Fibroblast of skin of back (primary cell): Measurements from ENCODE around the gene UBE2D3.
"Not testable (repeated sequence)": the region's sequence is repeated elsewhere in the genome, so short reads cannot be mapped to it uniquely, and the experiment has no call there.

Experiments used
- DNase-seq: peaks from one replicate; pipeline ENCODE4 v3.0.0-alpha.2; 2013

Gene UBE2D3

GRCh38 chr4:102829803-102830202 lies 2.5 kb upstream of the UBE2D3 start:
- no peak for DNase-seq

- DNase-seq: peak; percentile 13
Observed at GRCh38 chr4:102828497-102828808, 1.1 kb upstream of the UBE2D3 start.

GRCh38 chr4:102827674-102828496 lies 534 bp upstream of the UBE2D3 start:
- DNase-seq: peak; percentile 100

DNA sequence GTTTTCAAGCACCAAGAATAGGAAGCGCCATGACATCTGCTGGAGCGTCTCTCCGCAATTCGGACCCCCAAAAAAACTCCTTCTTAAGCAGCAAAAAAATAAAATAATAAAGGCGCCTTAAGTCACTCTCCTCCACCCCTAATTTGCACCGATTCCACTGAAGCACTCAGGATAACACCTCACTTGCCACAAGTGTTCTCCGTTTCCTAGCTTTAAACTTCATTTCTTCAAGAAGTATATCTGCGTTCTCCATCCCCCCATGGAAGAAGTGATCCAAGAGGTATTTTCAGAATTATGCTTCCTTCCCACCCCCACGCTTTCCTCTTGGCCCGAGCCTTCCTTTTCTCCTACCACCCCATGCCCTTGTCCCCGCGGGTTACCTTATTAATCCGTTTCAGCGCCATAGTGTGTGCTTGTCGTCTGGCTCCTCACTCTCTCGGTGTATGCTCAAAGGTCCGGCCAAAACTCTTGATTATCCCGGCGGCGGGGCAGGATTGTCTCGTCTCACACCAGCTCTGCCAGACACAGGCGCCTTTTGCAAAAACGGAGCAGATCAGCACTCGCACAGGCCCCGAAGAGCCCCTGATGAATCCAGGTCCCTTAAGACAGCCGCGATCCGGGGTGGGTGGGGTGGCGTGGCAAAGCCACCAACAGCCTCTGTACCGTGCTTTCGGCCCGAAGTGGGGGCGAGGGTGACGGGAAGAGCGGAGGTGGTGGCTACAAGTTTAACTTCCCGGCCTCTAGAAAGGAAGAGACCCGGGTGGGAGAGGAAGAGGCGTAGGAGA lies 1.1 kb downstream of the UBE2D3 start:
- no peak for DNase-seq

DNA sequence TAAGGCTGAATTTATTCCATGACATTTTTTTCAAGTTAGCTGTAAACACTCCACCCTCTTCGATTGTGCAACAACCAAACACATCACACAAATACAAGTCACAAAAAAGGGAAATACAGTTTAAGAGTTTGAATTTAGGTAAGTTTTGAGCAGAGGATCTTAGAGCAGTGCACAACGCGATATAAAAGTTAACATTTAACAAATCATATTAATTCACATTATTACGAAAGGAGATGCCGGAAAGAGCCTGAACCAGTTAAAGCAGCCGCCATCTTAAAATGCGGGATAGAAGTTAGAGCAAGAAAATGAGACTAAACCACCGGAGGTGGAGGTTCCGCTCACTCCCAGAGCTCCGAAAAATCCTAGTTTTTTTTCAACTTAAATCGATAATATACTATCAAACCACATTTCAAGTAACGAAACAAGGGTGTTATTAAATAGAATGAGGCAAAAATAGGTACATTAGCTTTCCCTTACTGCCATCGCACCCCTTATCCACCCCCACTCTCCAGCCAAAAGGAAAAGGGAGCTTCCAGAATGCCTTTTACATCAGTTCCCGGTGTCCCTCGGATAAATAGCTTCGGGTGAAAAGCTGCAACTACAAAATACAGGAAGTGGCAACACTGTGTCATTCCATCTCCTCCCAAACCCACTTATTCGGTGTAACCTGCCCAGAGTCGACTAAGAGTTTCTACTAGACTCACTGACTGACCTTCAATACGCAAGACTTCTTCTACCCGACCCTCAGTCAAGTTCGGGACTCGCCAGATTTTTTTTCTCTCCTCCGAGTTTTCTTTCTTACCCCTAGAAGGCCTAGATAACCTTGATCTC lies 1.9 kb downstream of the UBE2D3 start:
- DNase-seq: peak; percentile 82

- DNase-seq: no peak
Observed at GRCh38 chr4:102824398-102824797, 3.0 kb downstream of the UBE2D3 start.

DNA sequence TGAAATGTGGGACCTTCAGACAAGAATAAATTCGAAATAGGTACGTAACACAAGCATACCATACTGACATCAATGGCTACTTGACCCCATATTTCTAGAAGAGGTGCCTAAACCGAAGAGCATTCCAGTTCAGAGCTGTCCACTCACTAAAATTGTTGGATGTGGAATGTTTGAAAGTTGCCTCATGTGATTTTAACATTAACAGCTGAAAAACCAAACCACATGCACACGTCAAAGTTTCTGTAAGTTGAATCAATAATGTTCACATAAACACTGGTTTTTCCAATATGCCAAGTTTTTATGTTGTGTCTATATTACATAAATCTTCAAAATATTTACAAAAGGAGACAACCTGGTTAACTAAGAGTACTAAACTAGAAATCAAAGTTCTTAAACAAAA lies 3.5 kb downstream of the UBE2D3 start:
- no peak for DNase-seq

- no peak for DNase-seq
Observed at GRCh38 chr4:102823464-102823863, 3.9 kb downstream of the UBE2D3 start.

GRCh38 chr4:102819588-102820365 lies 7.6 kb downstream of the UBE2D3 start:
- DNase-seq: peak; percentile 8

DNA sequence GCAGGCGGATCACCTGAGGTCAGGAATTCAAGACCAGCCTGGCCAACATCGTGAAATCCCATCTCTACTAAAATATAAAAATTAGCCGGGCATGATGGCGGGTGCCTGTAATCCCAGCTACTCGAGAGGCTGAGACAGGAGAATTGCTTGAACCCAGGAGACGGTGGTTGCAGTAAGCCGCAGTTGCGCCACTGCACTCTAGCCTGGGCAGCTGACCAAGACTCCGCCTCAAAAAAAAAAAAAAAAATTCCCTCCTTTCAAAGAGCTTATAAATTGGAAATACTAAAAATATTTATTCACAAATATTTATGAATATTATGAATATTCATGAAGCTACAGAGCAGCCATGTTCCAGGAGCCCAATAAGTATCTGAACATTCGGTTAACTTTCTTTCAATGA lies 8.3 kb downstream of the UBE2D3 start:
- DNase-seq: not testable (repeated sequence)

- no peak for DNase-seq
Observed at GRCh38 chr4:102817613-102818268, 9.6 kb downstream of the UBE2D3 start.

GRCh38 chr4:102817021-102817605 lies 10.2 kb downstream of the UBE2D3 start:
- no peak for DNase-seq

DNA sequence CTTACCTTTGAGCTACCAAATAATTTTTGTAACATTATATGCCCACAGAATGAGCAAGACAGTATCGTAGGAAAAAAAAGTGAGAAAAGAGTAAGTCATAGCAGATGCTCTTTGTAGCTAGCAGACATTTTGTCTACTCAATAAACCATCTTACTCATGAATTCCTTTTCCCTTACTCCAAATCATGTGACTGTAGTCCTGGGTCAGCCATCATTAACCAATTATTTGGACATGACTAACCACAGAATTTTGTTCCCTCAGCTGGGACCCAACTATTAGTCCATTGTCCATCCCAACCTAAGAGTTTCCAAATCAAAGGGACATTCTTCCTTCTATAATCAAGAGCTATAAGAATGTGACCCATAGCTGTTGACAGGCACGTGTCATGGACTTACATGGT lies 11.4 kb downstream of the UBE2D3 start:
- peak; percentile 93 for DNase-seq

DNA sequence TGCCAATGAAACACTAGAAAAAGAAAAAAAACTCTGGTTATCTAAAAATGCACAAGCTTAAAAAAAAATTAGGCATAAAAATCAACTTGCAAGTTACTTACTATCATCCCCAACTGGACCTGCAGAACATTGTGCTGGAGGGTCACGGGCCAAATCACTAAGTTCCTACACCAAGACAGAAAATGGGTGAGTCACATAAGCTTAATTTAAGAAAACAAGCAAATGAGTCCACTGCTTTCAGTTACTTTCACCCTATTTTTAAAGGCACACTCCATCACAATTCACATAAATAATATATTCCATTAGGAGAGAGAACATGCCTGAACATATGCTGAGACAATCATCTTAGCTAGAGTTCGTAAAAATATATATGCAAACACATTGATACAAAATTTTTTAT lies 17.7 kb downstream of the UBE2D3 start:
- peak; percentile 20 for DNase-seq

- no peak for DNase-seq
Observed at GRCh38 chr4:102809190-102809589, 18.2 kb downstream of the UBE2D3 start.

DNA sequence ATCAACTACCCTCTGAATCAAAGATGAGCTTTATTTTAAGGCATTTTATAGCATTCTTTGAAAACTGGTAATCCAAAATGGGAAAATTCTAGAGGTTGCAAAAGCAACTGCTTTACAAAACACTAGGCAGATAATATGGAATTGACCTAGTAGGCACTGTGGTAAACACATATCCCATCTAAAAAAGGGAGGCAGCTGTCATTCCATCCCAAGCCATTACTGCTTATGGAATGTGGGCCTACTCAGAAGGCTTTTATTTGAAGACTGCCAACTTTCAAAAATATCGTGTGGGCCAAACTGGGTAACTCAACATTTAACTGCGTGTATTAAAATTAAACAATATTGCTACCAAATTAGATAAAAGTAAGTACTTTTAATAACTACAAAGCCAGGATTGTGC lies 19.3 kb downstream of the UBE2D3 start:
- DNase-seq: no peak

DNA sequence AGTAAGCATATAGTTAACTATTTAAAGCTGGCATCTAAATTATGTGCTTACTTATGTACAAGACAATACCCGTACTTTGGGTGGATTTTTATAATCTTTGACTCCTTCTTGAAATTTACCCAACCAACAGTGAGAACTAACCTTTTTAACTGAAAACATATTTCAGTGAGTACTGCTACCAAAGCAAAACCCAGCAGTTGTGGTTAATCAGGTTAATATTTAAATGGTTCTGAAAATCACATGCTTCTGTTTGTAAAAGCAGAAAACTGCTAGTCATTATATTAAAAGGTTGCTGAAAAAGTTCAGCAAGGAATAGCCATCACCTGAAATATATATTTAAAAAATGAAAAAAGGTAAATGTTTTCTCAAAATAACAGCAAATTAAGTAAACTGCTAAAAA lies 20.0 kb downstream of the UBE2D3 start:
- no peak for DNase-seq

GRCh38 chr4:102799816-102800215 lies 27.5 kb downstream of the UBE2D3 start:
- peak; percentile 45 for DNase-seq

- no peak for DNase-seq
Observed at GRCh38 chr4:102794999-102795398, 32.4 kb downstream of the UBE2D3 start.

GRCh38 chr4:102792361-102792936 lies 34.9 kb downstream of the UBE2D3 start:
- DNase-seq: no peak

DNA sequence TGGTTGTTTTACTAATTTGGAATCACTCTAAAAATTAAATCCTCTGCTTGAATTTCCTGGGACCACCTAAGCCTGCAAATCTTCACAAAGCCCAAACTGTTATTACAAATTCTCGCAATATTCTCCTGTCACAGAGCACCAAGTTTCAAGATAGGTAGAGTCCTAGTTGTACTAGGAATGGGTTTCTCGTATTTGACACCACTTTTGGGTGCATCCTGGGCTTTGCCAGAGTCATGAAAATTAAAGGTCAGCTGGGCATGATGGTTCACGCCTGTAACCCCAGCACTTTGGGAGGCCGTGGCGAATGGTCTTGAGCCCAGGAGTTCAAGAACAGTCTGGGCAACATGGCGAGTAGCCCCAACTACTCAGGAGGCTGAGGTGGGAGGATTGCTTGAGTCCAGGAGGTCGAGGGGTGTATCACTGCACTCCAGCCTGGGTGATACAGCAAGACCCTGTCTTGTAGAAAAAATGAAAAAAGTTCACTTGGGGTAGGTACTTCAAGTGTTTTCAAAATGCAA lies 36.0 kb downstream of the UBE2D3 start:
- no peak for DNase-seq
